Transverse colon (tissue), 4 donors: Measurements from ENCODE around the gene DHRSX. TPM values are rescaled to one million over a fixed set of nuclear protein-coding genes. Genes with fewer than 3 reads are reported as not detected.
"Not testable (repeated sequence)": the region's sequence is repeated elsewhere in the genome, so short reads cannot be mapped to it uniquely, and the experiment has no call there.

Experiments
- DNase-seq: peaks from one replicate; pipeline ENCODE4 v3.0.0-alpha.2; 2019
- H3K27ac ChIP-seq, 4 donors: fragments of 200-600 bp; sonication (generic); 2 replicates each; pipeline ENCODE4 v1.5.1; 2016 to 2018; ENCODE audit warnings: inconsistent platforms in 4 of 4
- H3K27me3 ChIP-seq: fragments of 200-600 bp; sonication (generic); 2 replicates; pipeline ENCODE4 v1.5.1; 2017; ENCODE audit warnings: inconsistent platforms
- H3K36me3 ChIP-seq, 4 donors: fragments of 200-600 bp; sonication (generic); 2 replicates each; pipeline ENCODE4 v1.5.1; 2017 to 2019; ENCODE audit warnings: inconsistent platforms in 4 of 4
- H3K4me1 ChIP-seq, 4 donors: fragments of 200-600 bp; sonication (generic); 2 replicates each; pipeline ENCODE4 v1.5.1; 2017 to 2020; ENCODE audit warnings: inconsistent platforms in 4 of 4
- H3K4me3 ChIP-seq, 4 donors: fragments of 200-600 bp; sonication (generic); 1 replicate in 1 of 4; 2 replicates in 3 of 4; pipeline versions ENCODE4 v1.5.1 to v1.6.1; 2017 to 2019; ENCODE audit warnings: inconsistent platforms in 4 of 4
- H3K9me3 ChIP-seq, 2 donors: fragments of 200-600 bp; sonication (generic); 2 replicates each; pipeline ENCODE4 v1.5.1; 2017 to 2019; ENCODE audit warnings: inconsistent platforms in 2 of 2
- EP300 ChIP-seq: sonication (generic); formaldehyde crosslinking; IDR thresholded peaks from one replicate; pipeline ENCODE4 v1.6.1; 2017; ENCODE audit warnings: antibody characterized with exemption, low read depth
- POLR2A ChIP-seq: fragments of 450-650 bp; IDR thresholded peaks from one replicate; pipeline ENCODE4 v1.6.1; 2016; ENCODE audit warnings: antibody characterized with exemption, mild to moderate bottlenecking, moderate library complexity
- POLR2AphosphoS5 ChIP-seq, 3 donors: sonication (generic); formaldehyde crosslinking; IDR thresholded peaks; one replicate each; pipeline ENCODE4 v1.6.1; 2016; ENCODE audit warnings: antibody characterized with exemption in 3 of 3
- WGBS, 2 donors: methylation state at CpG; one replicate each; pipeline ENCODE4 v1.1.5; 2018; ENCODE audit warnings: low coverage in 1 of 2; 5-methylcytosine and 5-hydroxymethylcytosine counted together
- in situ Hi-C, 4 donors: fragments of 200-750 bp; cut with MboI; loops; one replicate each; pipeline versions ENCODE4 v1.15.0 to v1.15.1; 2017; ENCODE audit warnings: low sequenced_read_pairs in 3 of 4, low pct_ligation_motif_present in 1 of 4, low pct_unique_long_range_greater_than_20kb in 1 of 4
- intact Hi-C: fragments of 100-400 bp; cut with DNase I; formaldehyde crosslinking; loops from one replicate; pipeline ENCODE4 v1.15.1; 2023; ENCODE audit warnings: low total_unique reads
- total RNA-seq, 4 donors: library from RNA; depleted of rRNA; stranded (reverse); fragments of >200 nt; gene quantifications; one replicate each; pipeline ENCODE4 v1.1.0, GENCODE V29; 2016
- TF ChIP-seq, protein P1 (sequence below), 5 experiments: fragments of 200-600 bp in 3 of 5; fragments of 450-650 bp in 2 of 5; sonication (generic) in 3 of 5; IDR thresholded peaks; 1 replicate in 2 of 5; 2 replicates in 3 of 5; pipeline ENCODE4 v1.5.1; 2016 to 2017; ENCODE audit warnings: antibody characterized with exemption in 5 of 5, inconsistent platforms in 3 of 5, mild to moderate bottlenecking in 2 of 5, moderate library complexity in 1 of 5

The DHRSX gene
- total RNA-seq, 4 donors from 2014 or later, result 27.9 to 39.9 (median 33.9) TPM

DNA sequence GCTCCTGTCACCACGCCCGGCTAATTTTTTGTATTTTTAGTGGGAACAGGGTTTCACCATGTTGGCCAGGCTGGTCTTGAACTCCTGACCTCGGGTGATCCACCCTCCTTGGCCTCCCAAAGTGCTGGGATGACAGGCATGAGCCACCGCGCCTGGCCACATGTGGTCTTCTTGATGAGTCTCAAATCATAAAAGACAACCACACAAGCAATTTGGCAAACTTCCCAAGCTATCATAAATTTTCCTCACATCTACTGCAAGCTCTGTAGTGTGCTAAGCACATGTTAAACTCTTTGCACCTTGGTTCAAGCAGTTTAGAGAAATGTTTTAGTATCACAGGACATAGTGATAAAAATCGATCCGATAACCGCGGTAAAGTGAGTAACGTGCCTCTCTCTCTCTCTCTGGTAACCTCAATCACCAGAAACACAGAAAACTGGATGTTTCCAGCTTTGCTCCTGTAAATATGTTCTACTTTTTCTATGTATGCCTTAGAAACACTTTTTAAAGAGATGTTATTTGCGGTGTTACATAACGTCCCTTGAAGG, 256.8 kb downstream of the DHRSX start:
- Histone ChIP-seq H3K27me3 (no peaks in the 10 kb centered on the region), H3K4me3 (no peak overlapping the region), H3K36me3 (peaks cover 0 to 10% (median 0%) of the 10 kb centered on the region in 4 donors), H3K9me3 (no peaks in the 10 kb centered on the region), H3K4me1 (no peaks in the 10 kb centered on the region), H3K27ac (no peak overlapping the region)
- peak; percentile 11 for DNase-seq
- 53 to 65% methylated on average over 8 to 12 of the region's 12 CpGs for WGBS, 2 donors
- TF ChIP-seq POLR2AphosphoS5 (IDR thresholded peaks at IDR 0.05), result no peak
- TF ChIP-seq, protein P1, sequence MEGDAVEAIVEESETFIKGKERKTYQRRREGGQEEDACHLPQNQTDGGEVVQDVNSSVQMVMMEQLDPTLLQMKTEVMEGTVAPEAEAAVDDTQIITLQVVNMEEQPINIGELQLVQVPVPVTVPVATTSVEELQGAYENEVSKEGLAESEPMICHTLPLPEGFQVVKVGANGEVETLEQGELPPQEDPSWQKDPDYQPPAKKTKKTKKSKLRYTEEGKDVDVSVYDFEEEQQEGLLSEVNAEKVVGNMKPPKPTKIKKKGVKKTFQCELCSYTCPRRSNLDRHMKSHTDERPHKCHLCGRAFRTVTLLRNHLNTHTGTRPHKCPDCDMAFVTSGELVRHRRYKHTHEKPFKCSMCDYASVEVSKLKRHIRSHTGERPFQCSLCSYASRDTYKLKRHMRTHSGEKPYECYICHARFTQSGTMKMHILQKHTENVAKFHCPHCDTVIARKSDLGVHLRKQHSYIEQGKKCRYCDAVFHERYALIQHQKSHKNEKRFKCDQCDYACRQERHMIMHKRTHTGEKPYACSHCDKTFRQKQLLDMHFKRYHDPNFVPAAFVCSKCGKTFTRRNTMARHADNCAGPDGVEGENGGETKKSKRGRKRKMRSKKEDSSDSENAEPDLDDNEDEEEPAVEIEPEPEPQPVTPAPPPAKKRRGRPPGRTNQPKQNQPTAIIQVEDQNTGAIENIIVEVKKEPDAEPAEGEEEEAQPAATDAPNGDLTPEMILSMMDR (IDR thresholded peaks at IDR 0.05), result no peak
- TF ChIP-seq EP300, result no peak
- no peak for TF ChIP-seq POLR2A
- intact Hi-C loops, result no loop called here
- in situ Hi-C loops, result no loop called here

DNA sequence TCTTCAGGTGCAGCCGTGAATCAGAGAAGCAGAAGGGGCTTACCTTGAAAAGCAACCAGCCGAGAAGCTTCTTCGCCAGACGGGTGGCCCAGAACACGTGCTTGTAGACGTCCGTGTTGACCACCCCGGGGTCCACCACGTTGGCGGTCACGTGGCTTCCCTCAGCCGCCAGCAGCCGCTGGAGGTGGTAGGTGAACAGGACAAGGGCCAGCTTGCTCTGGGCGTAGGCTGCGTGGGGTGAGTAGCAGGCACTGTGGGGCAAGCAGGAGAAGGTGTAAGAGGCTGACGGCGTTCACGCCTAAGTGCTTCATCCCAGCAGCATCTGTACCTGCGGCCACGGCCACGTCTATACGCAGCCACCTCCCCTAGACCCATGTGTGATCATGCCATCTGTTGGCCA, 257.8 kb downstream of the DHRSX start:
- no peak for TF ChIP-seq POLR2A
- TF ChIP-seq, protein P1 (IDR thresholded peaks at IDR 0.05), result no peak
- TF ChIP-seq POLR2AphosphoS5 (IDR thresholded peaks at IDR 0.05), result no peak
- TF ChIP-seq EP300, result no peak

DNA sequence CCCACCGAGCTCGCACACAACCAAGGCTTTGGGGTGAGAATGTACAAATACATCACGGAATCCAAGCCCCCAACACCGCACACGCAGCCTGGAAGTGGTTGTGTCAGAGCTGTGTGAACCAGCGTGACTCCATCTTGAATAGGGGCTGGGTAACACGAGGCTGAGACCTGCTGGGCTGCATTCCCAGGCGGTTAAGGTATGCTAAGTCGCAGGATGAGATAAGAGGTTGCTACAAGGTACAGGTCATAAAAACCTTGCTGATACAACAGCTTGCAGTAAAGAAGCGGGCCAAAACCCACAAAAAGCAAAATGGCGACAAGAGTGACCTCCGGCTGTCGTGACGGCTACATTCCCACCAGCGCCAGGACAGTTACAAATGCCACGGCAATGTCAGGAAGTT, 258.4 kb downstream of the DHRSX start:
- TF ChIP-seq, protein P1 (IDR thresholded peaks at IDR 0.05), result no peak
- TF ChIP-seq EP300 (no peak), POLR2AphosphoS5 (IDR thresholded peaks at IDR 0.05) (no peak), POLR2A (no peak)
- DNase-seq, result no peak
- H3K36me3 ChIP-seq, result peaks cover 0 to 10% (median 0%) of the 10 kb centered on the region in 4 donors
- H3K9me3 ChIP-seq, result no peaks in the 10 kb centered on the region
- WGBS, 2 donors, result 78 to 92% methylated on average over 8 to 16 of the region's 16 CpGs
- H3K4me3 ChIP-seq, result no peak overlapping the region
- no peaks in the 10 kb centered on the region for H3K4me1 ChIP-seq
- H3K27ac ChIP-seq, result no peak overlapping the region
- intact Hi-C loops, result no loop called here
- H3K27me3 ChIP-seq, result no peaks in the 10 kb centered on the region
- in situ Hi-C loops, result no loop called here

More for the DNA sequence above, 257.8 kb downstream of the DHRSX start:
- in situ Hi-C loops (no loop called here), intact Hi-C loops (no loop called here)
- H3K36me3 ChIP-seq, result peaks cover 0 to 10% (median 0%) of the 10 kb centered on the region in 4 donors
- H3K9me3 ChIP-seq, result no peaks in the 10 kb centered on the region
- H3K27me3 ChIP-seq, result no peaks in the 10 kb centered on the region
- no peak for DNase-seq
- no peaks in the 10 kb centered on the region for H3K4me1 ChIP-seq
- H3K27ac ChIP-seq, result no peak overlapping the region
- H3K4me3 ChIP-seq, result no peak overlapping the region
- WGBS, 2 donors, result 94% methylated on average over 22 of the region's 22 CpGs; no CpG with 5 or more reads in 1 of the 2 donors

DNA sequence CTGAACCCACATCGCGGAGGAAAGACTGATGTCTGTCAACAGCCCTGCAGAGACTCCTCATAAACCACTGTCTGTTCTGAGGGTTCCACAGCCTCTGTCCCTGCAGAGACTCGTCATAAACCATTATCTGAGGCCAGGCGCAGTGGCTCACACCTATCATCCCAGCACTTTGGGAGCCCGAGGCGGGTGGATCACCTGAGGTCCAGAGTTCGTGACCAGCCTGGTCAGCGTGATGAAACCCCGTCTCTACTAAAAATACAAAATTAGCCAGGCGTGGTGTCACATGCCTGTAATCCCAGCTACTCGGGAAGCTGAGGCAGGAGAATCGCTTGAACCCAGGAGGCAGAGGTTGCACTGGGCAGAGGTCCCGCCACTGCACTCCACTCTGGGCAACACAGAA, 259.3 kb downstream of the DHRSX start:
- H3K27ac ChIP-seq, intact Hi-C loops, in situ Hi-C loops, H3K27me3 ChIP-seq, H3K4me3 ChIP-seq, H3K4me1 ChIP-seq, DNase-seq, H3K9me3 ChIP-seq: not testable (repeated sequence)
- H3K36me3 ChIP-seq, result peaks cover 0 to 10% (median 0%) of the 10 kb centered on the region in 4 donors
- 88 to 93% methylated on average over 2 to 13 of the region's 13 CpGs for WGBS, 2 donors

DNA sequence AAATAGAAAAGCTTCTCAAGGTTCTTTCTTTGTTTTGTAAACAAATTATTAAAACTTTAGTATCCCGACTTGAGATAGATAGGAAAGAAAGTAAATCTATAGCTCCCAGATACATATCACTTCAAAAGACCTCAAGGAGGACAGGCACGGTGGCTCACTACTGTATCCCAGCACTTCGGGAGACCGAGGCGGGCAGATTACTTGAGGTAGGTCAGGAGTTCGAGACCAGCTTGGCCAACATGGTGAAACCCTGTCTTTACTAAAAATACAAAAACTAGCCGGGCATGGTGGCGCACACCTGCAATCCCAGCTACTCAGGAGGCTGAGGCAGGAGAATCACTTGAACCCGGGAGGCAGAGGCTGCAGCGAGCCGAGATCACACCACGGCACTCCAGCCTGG, 260.0 kb downstream of the DHRSX start:
- in situ Hi-C loops, H3K27me3 ChIP-seq, H3K4me1 ChIP-seq, H3K9me3 ChIP-seq, H3K4me3 ChIP-seq, intact Hi-C loops, DNase-seq, H3K27ac ChIP-seq: not testable (repeated sequence)
- WGBS, 2 donors, result 83 to 85% methylated on average over 2 to 12 of the region's 12 CpGs
- peaks cover 0 to 10% (median 0%) of the 10 kb centered on the region in 4 donors for H3K36me3 ChIP-seq
